SK-N-MC (cell line): Measurements from ENCODE around the gene DAND5.

Experiments used
- DNase-seq: peaks from one replicate; pipeline ENCODE4 v3.0.0-alpha.2; 2011; ENCODE audit warnings: low read depth, low spot score
- H3K27ac ChIP-seq: fragments of 200-600 bp; sonication (generic); 2 replicates; pipeline ENCODE4 v1.5.1; 2016; ENCODE audit warnings: mixed run types
- H3K36me3 ChIP-seq: fragments of 200-600 bp; sonication (generic); 2 replicates; pipeline ENCODE4 v1.6.1; 2017; ENCODE audit warnings: antibody characterized with exemption, low read length, mixed read lengths; ENCODE audit not compliant: insufficient read depth
- H3K4me3 ChIP-seq: fragments of 200-600 bp; sonication (generic); 2 replicates; pipeline ENCODE4 v1.5.1; 2016
- H3K9ac ChIP-seq: fragments of 200-600 bp; sonication (generic); 2 replicates; pipeline ENCODE4 v1.8.0; 2017; ENCODE audit warnings: mixed run types, mixed read lengths; ENCODE audit not compliant: insufficient read length
- H3K9me3 ChIP-seq: fragments of 200-600 bp; sonication (generic); 2 replicates; pipeline ENCODE4 v1.6.1; 2017; ENCODE audit warnings: low read depth, mild to moderate bottlenecking, antibody characterized with exemption, low read length, moderate library complexity, mixed read lengths
- EZH2 ChIP-seq: fragments of 200-600 bp; sonication (generic); IDR thresholded peaks from one replicate; pipeline ENCODE4 v1.6.1; 2017; ENCODE audit warnings: antibody characterized with exemption
- FOXP2 ChIP-seq: optimal IDR thresholded peaks from 2 replicates; pipeline ENCODE3; 2011; ENCODE audit warnings: mild to moderate bottlenecking, moderate library complexity; ENCODE audit not compliant: insufficient read depth; ENCODE audit errors: extremely low read length, control extremely low read depth
- POLR2AphosphoS5 ChIP-seq: IDR thresholded peaks from 2 replicates; pipeline ENCODE4 v1.6.1; 2012; ENCODE audit warnings: mild to moderate bottlenecking, low read depth, low read length, borderline replicate concordance

Gene DAND5

GRCh38 chr19:12943437-12944044, 25.8 kb upstream of the DAND5 start:
- Histone ChIP-seq H3K36me3 (peaks cover 82% of the 10 kb centered on the region), H3K9me3 (no peaks in the 10 kb centered on the region), H3K4me3 (no peak overlapping the region), H3K27ac (peak overlapping the region; percentile 87; the same call in 1 of the 2 replicates), H3K9ac (no peak overlapping the region)
- no peak for DNase-seq
- no peak for TF ChIP-seq EZH2
- no peak for TF ChIP-seq FOXP2
- peak; percentile 22; the same call in 1 of the 2 replicates for TF ChIP-seq POLR2AphosphoS5

- H3K4me3 ChIP-seq = no peak overlapping the region
- no peak for DNase-seq
- TF ChIP-seq POLR2AphosphoS5 = no peak
- TF ChIP-seq EZH2 = no peak
- TF ChIP-seq FOXP2 = no peak
- no peaks in the 10 kb centered on the region for H3K9me3 ChIP-seq
- peak overlapping the region; percentile 87 for H3K27ac ChIP-seq
- H3K9ac ChIP-seq = no peak overlapping the region
- H3K36me3 ChIP-seq = peaks cover 86% of the 10 kb centered on the region
Observed at GRCh38 chr19:12944104-12944674, 25.2 kb upstream of the DAND5 start.

GRCh38 chr19:12945479-12946091, 23.8 kb upstream of the DAND5 start, which contains the start of gene RAD23A:
TSS of gene RAD23A (plus strand) at chr19:12945862. CDS start at chr19:12945949, 87 bp downstream.
- Histone ChIP-seq H3K9me3 (no peaks in the 10 kb centered on the region), H3K9ac (peak within 1 kb of the TSS; percentile 91), H3K36me3 (peaks cover 86% of the 10 kb centered on the region), H3K4me3 (peak within 1 kb of the TSS; percentile 83), H3K27ac (peak within 1 kb of the TSS; percentile 94)
- DNase-seq = peak; percentile 91
- no peak for TF ChIP-seq EZH2
- peak; percentile 92 for TF ChIP-seq POLR2AphosphoS5

- Histone ChIP-seq H3K27ac (peak overlapping the region; percentile 94), H3K36me3 (peaks cover 86% of the 10 kb centered on the region), H3K9me3 (no peaks in the 10 kb centered on the region), H3K9ac (peak overlapping the region; percentile 91), H3K4me3 (peak overlapping the region; percentile 83)
- DNase-seq = no peak
- TF ChIP-seq FOXP2 = no peak
- TF ChIP-seq POLR2AphosphoS5 = no peak
- no peak for TF ChIP-seq EZH2
Observed at GRCh38 chr19:12946092-12946721, 23.2 kb upstream of the DAND5 start.

- Histone ChIP-seq H3K4me3 (peak overlapping the region; percentile 83), H3K9ac (peak overlapping the region; percentile 91), H3K36me3 (peaks cover 83% of the 10 kb centered on the region), H3K9me3 (no peaks in the 10 kb centered on the region), H3K27ac (peak overlapping the region; percentile 94)
- TF ChIP-seq EZH2 = no peak
- TF ChIP-seq FOXP2 = no peak
- no peak for DNase-seq
Observed at GRCh38 chr19:12946731-12947496, 22.5 kb upstream of the DAND5 start.

GRCh38 chr19:12947702-12948611, 21.4 kb upstream of the DAND5 start:
- peak overlapping the region; percentile 94; the same call in 1 of the 2 replicates for H3K27ac ChIP-seq
- peak; percentile 11; the same call in 1 of the 2 replicates for TF ChIP-seq POLR2AphosphoS5
- no peak for TF ChIP-seq FOXP2
- no peak for DNase-seq
- H3K9me3 ChIP-seq = no peaks in the 10 kb centered on the region
- H3K4me3 ChIP-seq = 0 out of 2 replicates have a peak overlapping the region, but pooled peaks have one; percentile 83
- peak overlapping the region; percentile 91 for H3K9ac ChIP-seq
- H3K36me3 ChIP-seq = peaks cover 81% of the 10 kb centered on the region

GRCh38 chr19:12948612-12949362, 20.6 kb upstream of the DAND5 start:
- no peak overlapping the region for H3K4me3 ChIP-seq
- H3K27ac ChIP-seq = no peak overlapping the region
- no peak for DNase-seq
- peaks cover 80% of the 10 kb centered on the region for H3K36me3 ChIP-seq
- no peak overlapping the region for H3K9ac ChIP-seq
- H3K9me3 ChIP-seq = no peaks in the 10 kb centered on the region
- TF ChIP-seq FOXP2 (no peak), EZH2 (no peak), POLR2AphosphoS5 (no peak)
